Vagina (tissue), 2 donors: ENCODE measurements around the gene FRK.

ENCODE experiments used
- CTCF ChIP-seq, 3 experiments: fragments of 450-650 bp in 2 of 3; fragments of 200-600 bp in 1 of 3; sonication (generic) in 1 of 3; IDR thresholded peaks; one replicate each; pipeline ENCODE4 v1.5.1; 2017 to 2019; ENCODE audit warnings: antibody characterized with exemption in 3 of 3, mild to moderate bottlenecking in 2 of 3, moderate library complexity in 2 of 3
- POLR2A ChIP-seq, 2 donors: fragments of 450-650 bp; IDR thresholded peaks; one replicate each; pipeline ENCODE4 v1.6.1; 2017; ENCODE audit warnings: antibody characterized with exemption in 2 of 2, mild to moderate bottlenecking in 2 of 2, moderate library complexity in 2 of 2

- no peak for TF ChIP-seq CTCF (IDR thresholded peaks at IDR 0.05)
- TF ChIP-seq POLR2A (IDR thresholded peaks at IDR 0.05) = no peak
Measured at GRCh38 chr6:116105247-116105646, 44.6 kb upstream of the FRK start.
